HG03135 (cell line): ENCODE results near the gene MPC1.
"Not testable (repeated sequence)": the region's sequence is repeated elsewhere in the genome, so short reads cannot be mapped to it uniquely, and the experiment has no call there.

Experiments
- ATAC-seq: cut with Tn5 transposase; IDR thresholded peaks from one replicate; pipeline ENCODE4 v1.9.1; 2021; ENCODE audit warnings: mild to moderate bottlenecking, moderate library complexity; ENCODE audit not compliant: unreplicated experiment

Gene MPC1

GRCh38 chr6:166348305-166348949 is 34.3 kb downstream of the MPC1 start:
- ATAC-seq = no peak

GRCh38 chr6:166346965-166347364 is 35.8 kb downstream of the MPC1 start:
- ATAC-seq = no peak

GRCh38 chr6:166346449-166346848 is 36.3 kb downstream of the MPC1 start:
- ATAC-seq = no peak

DNA sequence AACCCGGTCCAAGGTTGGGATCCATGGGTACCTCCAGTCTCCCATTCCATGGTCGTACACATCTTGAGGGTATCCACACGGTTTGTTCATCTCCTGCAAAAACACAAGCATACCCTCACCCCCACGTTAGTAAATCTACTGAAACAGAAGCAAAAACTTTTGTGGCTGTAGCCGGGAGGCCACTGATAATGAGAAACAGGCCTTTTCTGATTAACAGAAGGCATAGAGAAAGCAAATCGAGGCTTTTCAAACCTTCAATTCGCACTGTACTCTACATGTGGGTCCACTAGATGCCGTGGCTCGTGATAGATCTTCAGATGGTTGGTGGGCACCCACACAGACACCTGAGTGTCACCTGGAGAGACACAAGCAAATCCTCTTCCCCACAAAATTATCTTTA is 37.1 kb downstream of the MPC1 start:
- ATAC-seq = not testable (repeated sequence)

DNA sequence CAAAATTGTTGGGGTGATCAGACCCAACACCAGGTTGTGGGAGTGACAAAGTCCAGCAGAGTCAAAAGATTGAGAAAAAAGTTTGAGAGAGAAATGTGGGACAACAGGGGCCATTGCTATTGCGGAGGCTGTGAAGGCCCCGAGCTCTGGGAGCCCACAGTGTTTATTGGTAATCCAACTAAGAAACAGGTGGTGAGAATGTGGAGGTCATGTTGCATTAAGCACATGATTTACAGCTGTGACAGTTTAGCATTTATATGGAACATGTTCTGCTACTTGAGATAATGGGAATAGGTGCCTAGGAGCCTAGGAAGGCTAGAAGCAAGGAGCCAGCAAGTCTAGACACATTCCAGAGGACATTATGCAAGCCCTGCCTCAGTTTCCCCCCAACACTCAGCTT is 37.8 kb downstream of the MPC1 start:
- ATAC-seq = not testable (repeated sequence)

GRCh38 chr6:166344240-166344639 is 38.5 kb downstream of the MPC1 start:
- ATAC-seq = no peak

DNA sequence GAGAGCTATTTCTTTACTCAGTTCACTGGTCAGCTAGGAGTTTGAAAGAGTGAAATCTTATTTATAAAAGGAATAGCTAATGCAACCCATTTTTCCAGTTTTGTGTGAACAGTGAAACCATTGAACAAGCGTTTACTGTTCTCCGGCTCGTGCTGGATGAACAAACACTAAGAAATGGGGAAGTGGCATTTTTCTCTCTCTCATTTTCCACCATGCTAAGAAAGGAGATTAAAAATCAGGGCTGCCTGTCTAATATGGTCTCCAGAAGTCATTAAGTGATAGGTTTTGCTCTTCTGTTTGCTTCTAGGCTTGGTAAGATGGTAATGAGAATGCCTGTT is 39.6 kb downstream of the MPC1 start:
- peak; percentile 31 for ATAC-seq

- ATAC-seq = peak; percentile 91
Measured at GRCh38 chr6:166342349-166343149, 40.2 kb downstream of the MPC1 start, which contains the start of gene SFT2D1. Gene SFT2D1 (minus strand): TSS chr6:166342545. CDS start chr6:166342481, 64 bp downstream.

- ATAC-seq = no peak
Measured at GRCh38 chr6:166341977-166342348, 40.8 kb downstream of the MPC1 start.

- ATAC-seq = no peak
Measured at GRCh38 chr6:166341464-166341863, 41.3 kb downstream of the MPC1 start.

GRCh38 chr6:166338854-166339253 is 43.9 kb downstream of the MPC1 start:
- ATAC-seq = no peak

- no peak for ATAC-seq
Measured at GRCh38 chr6:166336847-166337246, 45.9 kb downstream of the MPC1 start.

- no peak for ATAC-seq
Measured at GRCh38 chr6:166335378-166336302, 47.1 kb downstream of the MPC1 start.

DNA sequence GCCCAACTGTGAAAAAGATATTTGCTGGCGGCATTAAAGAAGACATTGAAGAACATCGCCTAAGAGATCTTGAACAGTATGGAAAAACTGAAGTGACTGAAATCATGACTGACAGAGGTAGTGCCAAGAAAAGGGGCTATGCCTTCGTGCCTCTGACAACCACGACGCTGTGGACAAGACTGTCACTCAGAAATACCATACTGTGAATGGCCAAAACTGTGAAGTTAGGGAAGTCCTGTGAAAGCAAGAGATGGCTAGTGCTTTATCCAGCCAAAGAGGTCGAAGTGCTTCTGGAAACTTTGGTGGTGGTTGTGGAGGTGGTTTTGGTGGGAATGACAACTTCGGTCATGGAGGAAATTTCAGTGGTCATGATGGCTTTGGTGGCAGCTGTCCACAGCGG is 47.9 kb downstream of the MPC1 start:
- ATAC-seq = no peak

DNA sequence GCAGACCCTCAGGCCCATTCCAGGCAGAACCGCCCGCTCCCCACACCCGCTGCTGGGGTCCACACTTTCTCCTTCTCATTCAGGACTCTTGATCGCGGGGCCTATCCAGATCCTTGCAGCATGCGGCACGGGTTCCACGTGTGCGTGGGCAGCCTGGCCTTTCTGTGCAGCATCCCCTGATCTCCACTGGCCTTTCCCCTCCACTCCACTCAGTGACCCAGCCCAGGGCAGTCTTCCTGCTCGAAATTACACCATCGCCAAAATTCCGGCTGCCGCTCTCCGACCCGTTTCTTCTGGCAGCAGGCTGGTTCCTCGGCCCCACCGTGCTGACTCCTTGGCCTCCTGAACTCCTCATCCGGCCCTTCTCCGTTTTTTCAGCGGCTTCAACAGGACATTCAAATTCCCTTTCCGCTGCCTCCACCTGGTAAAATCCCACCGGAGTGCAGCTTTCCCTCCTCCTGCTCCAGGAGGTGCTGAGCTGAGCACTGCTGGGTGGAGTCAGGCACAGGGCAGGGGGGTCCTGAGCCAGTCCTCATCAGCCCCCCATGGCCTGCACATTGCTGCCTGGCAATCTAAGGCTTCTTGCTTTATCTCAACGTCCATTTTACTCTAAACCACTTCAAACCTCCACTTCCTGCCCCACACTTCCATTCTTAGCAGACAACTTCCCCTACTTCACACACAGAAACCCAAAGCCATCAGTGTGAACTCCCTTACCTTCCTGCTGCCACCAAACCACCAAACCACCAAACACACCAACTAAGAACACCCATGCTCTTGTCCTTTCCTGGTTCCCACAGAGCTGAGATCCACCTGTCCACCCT is 49.4 kb downstream of the MPC1 start:
- ATAC-seq = peak; percentile 55

- no peak for ATAC-seq
Measured at GRCh38 chr6:166331503-166332415, 51.0 kb downstream of the MPC1 start.

DNA sequence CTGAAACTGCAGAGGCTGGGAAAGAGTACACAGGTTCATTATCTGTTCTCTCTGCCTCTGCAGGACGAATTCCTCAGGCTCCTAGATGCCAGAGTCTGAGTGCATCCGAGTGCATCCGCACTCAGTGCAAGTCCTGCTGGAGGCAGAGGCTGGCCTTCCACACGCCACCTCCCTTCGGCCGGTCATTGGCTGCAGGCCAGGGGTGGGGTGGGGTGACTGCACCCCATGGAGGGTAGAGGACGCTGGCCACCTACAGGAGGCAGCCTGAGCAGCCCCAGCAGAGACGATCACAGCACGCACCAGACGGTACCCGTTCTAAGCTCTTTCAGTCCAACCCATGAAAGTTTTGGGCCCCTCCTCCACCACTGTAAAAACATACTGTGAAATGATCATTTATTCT is 52.1 kb downstream of the MPC1 start:
- ATAC-seq = no peak

GRCh38 chr6:166325383-166326042 is 57.2 kb downstream of the MPC1 start:
- ATAC-seq = peak; percentile 65

DNA sequence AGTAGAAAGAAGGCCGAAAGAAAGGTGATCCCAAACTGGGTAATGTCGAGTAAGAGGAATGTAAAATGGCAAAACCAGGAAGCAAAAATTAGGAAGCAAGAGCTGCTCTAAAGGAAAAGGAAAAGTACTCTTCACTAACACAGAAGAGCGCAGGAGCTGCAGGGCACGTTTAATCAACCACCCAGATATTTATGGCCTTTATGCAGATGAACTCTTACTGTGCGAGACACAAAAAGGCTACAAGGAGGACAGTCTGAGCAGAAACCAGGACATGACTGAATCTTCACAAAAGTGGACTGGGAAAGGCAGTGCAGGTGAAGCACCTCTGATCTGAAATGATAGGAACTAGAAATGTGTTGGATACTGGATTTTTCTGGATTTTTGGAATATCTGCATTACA is 59.3 kb downstream of the MPC1 start:
- no peak for ATAC-seq
